Smooth muscle cell (in vitro differentiated cells): ENCODE data around the gene CERS2. TPM values are rescaled to one million over a fixed set of nuclear protein-coding genes. Genes with fewer than 3 reads are reported as not detected.

Experiments
- DNase-seq: peaks from one replicate; lab custom pipeline; 2025; ENCODE audit not compliant: unreplicated experiment; lab: John Stamatoyannopoulos, UW
- H2AFZ ChIP-seq: fragments of 200-600 bp; sonication (generic); 2 replicates; pipeline ENCODE4 v1.6.0; 2016; ENCODE audit warnings: antibody characterized with exemption, low read depth, mild to moderate bottlenecking
- H3F3A ChIP-seq: fragments of 200-600 bp; sonication (generic); 2 replicates; pipeline ENCODE4 v1.6.0; 2017; ENCODE audit warnings: antibody characterized with exemption, low read depth
- H3K27ac ChIP-seq: fragments of 200-600 bp; sonication (generic); 2 replicates; pipeline ENCODE4 v1.5.1; 2016; ENCODE audit warnings: low read depth, mild to moderate bottlenecking
- H3K27me3 ChIP-seq: fragments of 200-600 bp; sonication (generic); 2 replicates; pipeline ENCODE4 v1.6.1; 2016; ENCODE audit warnings: low read depth, mild to moderate bottlenecking
- H3K36me3 ChIP-seq: fragments of 200-600 bp; sonication (generic); 2 replicates; pipeline ENCODE4 v1.5.1; 2016; ENCODE audit warnings: low read depth
- H3K4me1 ChIP-seq: fragments of 200-600 bp; sonication (generic); 2 replicates; pipeline ENCODE4 v1.5.1; 2016; ENCODE audit warnings: low read depth
- H3K4me2 ChIP-seq: fragments of 200-600 bp; sonication (generic); 2 replicates; pipeline ENCODE4 v1.6.0; 2016; ENCODE audit warnings: mild to moderate bottlenecking
- H3K4me3 ChIP-seq: fragments of 200-600 bp; sonication (generic); 2 replicates; pipeline ENCODE4 v1.5.1; 2016; ENCODE audit warnings: mild to moderate bottlenecking
- H3K79me2 ChIP-seq: fragments of 200-600 bp; sonication (generic); 2 replicates; pipeline ENCODE4 v1.6.0; 2016; ENCODE audit warnings: low read depth, mild to moderate bottlenecking
- H3K9ac ChIP-seq: fragments of 200-600 bp; sonication (generic); 2 replicates; pipeline ENCODE4 v1.6.0; 2016; ENCODE audit warnings: low read depth
- H3K9me3 ChIP-seq: fragments of 200-600 bp; sonication (generic); replicated peaks from 2 replicates; pipeline ENCODE4 v1.5.1; 2016; ENCODE audit warnings: low read depth
- H4K20me1 ChIP-seq: fragments of 200-600 bp; sonication (generic); 2 replicates; pipeline ENCODE4 v1.6.0; 2016; ENCODE audit warnings: low read depth
- CTCF ChIP-seq: fragments of 200-600 bp; sonication (generic); IDR thresholded peaks from 2 replicates; pipeline ENCODE4 v1.5.1; 2017; ENCODE audit warnings: borderline replicate concordance, mild to moderate bottlenecking, antibody characterized with exemption; ENCODE audit not compliant: insufficient read depth, poor library complexity, severe bottlenecking
- WGBS: methylation state at CpG from one replicate; pipeline ENCODE4 v1.1.7; 2016; ENCODE audit warnings: low lambda C conversion rate; 5-methylcytosine and 5-hydroxymethylcytosine counted together
- polyA plus RNA-seq: library from polyadenylated mRNA; unstranded; fragments of >200 nt; fragmentation: Nextera tagmentation; extraction: Ambion mirVana; gene quantifications from 2 replicates; pipeline ENCODE4 v1.2.1, GENCODE V29; 2016
- total RNA-seq: library from RNA; depleted of rRNA; stranded (reverse); fragments of >200 nt; gene quantifications from 2 replicates; pipeline ENCODE4 v1.2.3, GENCODE V29; 2014

CERS2 gene
- total and polyA plus RNA-seq, 2 experiments from 2014 or later: 80.0 to 108 TPM

GRCh38 chr1:150995460-150995859 lies 20.8 kb upstream of the CERS2 start:
- Histone ChIP-seq H3F3A (peaks cover 11% of the 10 kb centered on the region), H2AFZ (no peak overlapping the region), H3K27me3 (no peaks in the 10 kb centered on the region), H4K20me1 (no peaks in the 10 kb centered on the region), H3K4me2 (peak overlapping the region; percentile 12), H3K9me3 (no peaks in the 10 kb centered on the region), H3K79me2 (no peaks in the 10 kb centered on the region), H3K36me3 (no peaks in the 10 kb centered on the region), H3K4me1 (peaks cover 3% of the 10 kb centered on the region), H3K27ac (no peak overlapping the region), H3K9ac (no peak overlapping the region), H3K4me3 (no peak overlapping the region)
- WGBS: 59% methylated on average over 4 of the region's 4 CpGs
- no peak for TF ChIP-seq CTCF
- no peak for DNase-seq

- 85% methylated on average over 3 of the region's 3 CpGs for WGBS
- no peaks in the 10 kb centered on the region for H3K9me3 ChIP-seq
- H3K79me2 ChIP-seq: no peaks in the 10 kb centered on the region
- H3K9ac ChIP-seq: no peak overlapping the region
- H3K4me1 ChIP-seq: no peaks in the 10 kb centered on the region
- no peaks in the 10 kb centered on the region for H3K27me3 ChIP-seq
- no peak overlapping the region for H3K27ac ChIP-seq
- no peak for TF ChIP-seq CTCF
- no peak for DNase-seq
- H3K4me2 ChIP-seq: no peak overlapping the region
- no peak overlapping the region for H3K4me3 ChIP-seq
- H3F3A ChIP-seq: peaks cover 5% of the 10 kb centered on the region
- no peaks in the 10 kb centered on the region for H4K20me1 ChIP-seq
- no peaks in the 10 kb centered on the region for H3K36me3 ChIP-seq
- no peak overlapping the region for H2AFZ ChIP-seq
Observed at GRCh38 chr1:150994248-150994647, 19.6 kb upstream of the CERS2 start.

GRCh38 chr1:150992626-150993025 lies 18.0 kb upstream of the CERS2 start:
- TF ChIP-seq CTCF: no peak
- Histone ChIP-seq H3K4me1 (no peaks in the 10 kb centered on the region), H3K9ac (no peak overlapping the region), H2AFZ (no peak overlapping the region), H3K9me3 (no peaks in the 10 kb centered on the region), H3K27me3 (no peaks in the 10 kb centered on the region), H3K36me3 (no peaks in the 10 kb centered on the region), H4K20me1 (no peaks in the 10 kb centered on the region), H3K4me2 (no peak overlapping the region), H3K4me3 (no peak overlapping the region), H3K79me2 (no peaks in the 10 kb centered on the region), H3F3A (no peaks in the 10 kb centered on the region), H3K27ac (no peak overlapping the region)
- DNase-seq: no peak
- WGBS: 86% methylated on average over 4 of the region's 4 CpGs

GRCh38 chr1:150987924-150988323 lies 13.3 kb upstream of the CERS2 start:
- no peak overlapping the region for H3K4me3 ChIP-seq
- TF ChIP-seq CTCF: no peak
- H3K4me1 ChIP-seq: no peaks in the 10 kb centered on the region
- H3K79me2 ChIP-seq: no peaks in the 10 kb centered on the region
- no peaks in the 10 kb centered on the region for H3F3A ChIP-seq
- no peak overlapping the region for H3K27ac ChIP-seq
- no peak overlapping the region for H2AFZ ChIP-seq
- H3K36me3 ChIP-seq: no peaks in the 10 kb centered on the region
- no peaks in the 10 kb centered on the region for H4K20me1 ChIP-seq
- no peak overlapping the region for H3K9ac ChIP-seq
- H3K4me2 ChIP-seq: no peak overlapping the region
- 91% methylated on average over 7 of the region's 7 CpGs for WGBS
- H3K9me3 ChIP-seq: no peaks in the 10 kb centered on the region
- H3K27me3 ChIP-seq: no peaks in the 10 kb centered on the region
- no peak for DNase-seq
